SIG-M5 treated with dmso at 0.1 percent for 504 hours (cell line): ENCODE measurements around the gene BLOC1S1.
A peak's percentile ranks its signal among the peaks of the same experiment; 100 is the strongest.

Experiments used
- DNase-seq: peaks from one replicate; lab custom pipeline; 2025; ENCODE audit not compliant: unreplicated experiment; lab: John Stamatoyannopoulos, UW

The BLOC1S1 gene

DNA sequence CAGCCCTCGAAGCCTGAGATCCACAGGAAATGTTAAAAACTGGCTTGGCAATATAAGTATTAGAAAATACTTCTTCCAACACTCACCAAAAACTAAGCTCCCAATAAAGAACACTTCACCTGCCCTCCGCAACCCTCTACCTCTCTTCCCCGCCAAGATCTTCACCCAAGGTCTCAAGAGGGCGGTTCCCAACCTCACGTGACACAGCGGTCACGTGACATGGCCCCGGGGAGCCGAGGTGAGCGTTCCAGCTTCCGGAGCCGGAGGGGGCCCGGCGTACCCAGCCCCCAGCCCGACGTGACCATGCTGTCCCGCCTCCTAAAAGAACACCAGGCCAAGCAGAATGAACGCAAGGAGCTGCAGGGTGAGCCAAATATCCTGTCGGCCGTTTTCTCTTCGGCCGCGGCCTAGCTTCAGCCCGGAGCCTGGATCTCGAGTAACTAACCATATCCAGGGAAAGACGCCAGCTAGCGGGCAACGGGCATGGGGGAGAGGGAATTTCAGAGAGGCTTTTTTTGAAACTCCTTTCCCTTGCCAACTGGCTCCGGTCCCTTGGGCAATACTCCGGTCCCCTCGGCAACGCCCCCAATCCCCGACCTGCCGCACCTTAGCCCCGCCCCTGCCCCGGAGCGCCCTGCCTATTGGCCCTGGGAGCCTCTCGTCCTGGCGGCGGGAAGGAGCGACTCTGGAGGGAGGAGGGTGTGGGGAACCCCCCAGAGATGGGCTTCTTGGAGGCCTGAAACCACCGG, at the start of gene BLOC1S1:
TSS of gene BLOC1S1 (plus strand) at position 214 of the 749 bp plus-strand sequence. CDS start at position 220, 6 bp downstream.
- DNase-seq, result peak; percentile 89

DNA sequence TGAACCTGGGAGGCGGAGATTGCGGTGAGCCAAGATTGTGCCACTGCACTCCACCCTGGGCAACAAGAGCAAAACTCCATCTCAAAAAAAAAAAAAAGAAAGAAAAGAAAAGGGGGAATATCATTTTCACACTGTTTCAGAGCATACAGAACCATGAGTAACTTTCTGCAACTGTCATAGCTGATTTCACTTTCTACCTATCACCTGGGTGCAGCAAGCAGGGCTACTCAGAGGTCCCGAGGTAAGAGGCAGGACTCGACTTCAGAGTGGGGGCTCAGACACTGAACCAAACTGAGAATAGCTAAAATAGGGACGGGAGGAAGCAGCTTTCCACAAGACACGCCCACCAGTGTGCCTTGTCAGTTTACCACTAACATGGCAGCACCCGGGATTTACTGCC, 49.3 kb upstream of the BLOC1S1 start:
- DNase-seq, result no peak

DNA sequence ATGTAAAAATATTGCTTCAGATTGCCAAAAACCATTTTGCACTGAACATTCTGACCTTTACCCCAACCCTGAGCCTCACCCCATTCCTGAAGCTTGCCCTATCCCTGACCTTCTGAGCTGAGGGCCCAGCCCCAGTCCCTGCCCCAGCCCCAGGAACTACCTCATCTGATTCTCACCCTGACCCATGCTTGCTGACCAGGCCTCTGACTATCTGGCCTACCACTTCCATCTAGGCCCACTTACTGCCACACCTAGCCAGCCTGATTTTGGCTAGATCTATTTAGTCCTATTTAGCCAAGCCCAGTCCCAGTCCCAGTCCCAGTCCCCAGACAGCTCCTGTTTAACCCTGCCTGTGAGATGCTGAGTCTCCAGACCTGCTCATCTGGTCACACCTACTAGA, 45.6 kb upstream of the BLOC1S1 start:
- no peak for DNase-seq

DNA sequence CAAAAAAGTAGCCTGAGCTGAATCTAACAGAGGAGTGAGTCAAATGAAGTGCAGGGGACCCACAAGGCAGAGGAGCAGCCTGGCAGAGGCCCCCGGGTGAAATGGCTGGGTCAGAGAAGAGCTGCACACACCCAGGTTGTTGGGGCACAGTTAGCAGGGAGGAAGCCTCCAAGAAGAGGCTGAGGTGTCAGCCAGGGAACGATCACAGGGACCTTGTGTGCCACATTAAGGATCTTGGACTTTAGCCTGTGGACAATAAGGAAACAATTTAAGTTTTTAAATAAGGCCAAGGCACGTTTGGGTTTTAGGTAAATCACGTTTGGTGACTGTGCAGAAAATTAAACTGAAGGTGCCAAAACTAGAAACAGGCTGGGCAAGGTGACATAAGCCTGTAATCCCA, 44.1 kb upstream of the BLOC1S1 start:
- no peak for DNase-seq

DNA sequence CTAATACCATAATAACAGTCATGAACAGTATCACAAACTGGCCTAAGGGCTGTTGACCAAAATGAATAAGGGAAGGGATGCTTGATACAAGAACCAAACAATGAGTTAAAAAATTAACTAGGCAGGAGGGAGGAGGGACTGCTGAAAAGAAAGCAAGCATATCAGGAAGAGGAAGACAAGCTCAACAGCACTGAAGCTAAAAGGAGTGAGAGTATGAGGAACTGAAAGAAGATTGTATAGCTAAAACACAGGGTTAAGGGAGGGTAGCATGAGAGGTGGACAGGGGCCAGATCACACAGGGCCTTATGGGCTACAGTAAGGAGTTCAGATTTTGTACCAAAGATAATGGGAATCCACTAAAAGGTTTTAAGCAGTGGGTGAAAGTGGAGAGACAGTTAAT, 42.2 kb upstream of the BLOC1S1 start:
- peak; percentile 96 for DNase-seq

DNA sequence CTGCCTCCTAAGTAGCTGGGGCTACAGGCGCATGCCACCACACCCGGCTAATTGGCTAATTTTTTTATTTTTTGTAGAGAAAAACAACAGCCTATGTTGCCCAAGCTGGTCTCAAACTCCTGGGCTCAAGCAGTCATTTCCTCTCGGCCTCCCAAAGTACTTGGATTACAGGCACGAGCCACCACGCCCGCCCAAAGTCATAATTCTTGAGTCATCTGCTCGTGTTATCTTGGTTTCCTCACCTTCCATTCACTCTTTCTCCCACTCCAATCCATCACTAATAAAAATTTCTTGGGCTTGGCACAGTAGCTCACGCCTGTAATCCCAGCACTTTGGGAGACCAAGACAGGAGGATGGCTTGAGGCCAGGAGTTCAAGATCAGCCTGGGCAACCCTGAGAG, 40.2 kb upstream of the BLOC1S1 start:
- DNase-seq, result no peak

DNA sequence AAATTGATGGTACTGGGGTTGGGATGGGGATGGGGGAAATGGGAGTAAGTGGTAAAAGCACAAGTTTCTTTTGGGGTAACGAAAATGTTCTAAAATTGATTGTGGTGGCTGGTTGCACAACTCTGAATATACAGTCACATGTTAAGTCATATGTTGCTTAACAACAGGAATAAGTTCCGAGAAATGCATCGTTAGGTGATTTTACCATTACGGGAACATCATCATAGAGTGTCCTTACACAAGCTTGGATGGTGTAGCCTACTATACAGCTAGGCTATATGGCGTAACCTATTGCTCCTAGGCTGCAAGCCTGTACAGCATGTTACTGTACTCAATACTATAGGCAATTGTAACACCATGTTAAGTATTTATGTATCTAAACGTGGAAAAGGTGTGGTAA, 39.1 kb upstream of the BLOC1S1 start:
- DNase-seq, result peak; percentile 96

DNA sequence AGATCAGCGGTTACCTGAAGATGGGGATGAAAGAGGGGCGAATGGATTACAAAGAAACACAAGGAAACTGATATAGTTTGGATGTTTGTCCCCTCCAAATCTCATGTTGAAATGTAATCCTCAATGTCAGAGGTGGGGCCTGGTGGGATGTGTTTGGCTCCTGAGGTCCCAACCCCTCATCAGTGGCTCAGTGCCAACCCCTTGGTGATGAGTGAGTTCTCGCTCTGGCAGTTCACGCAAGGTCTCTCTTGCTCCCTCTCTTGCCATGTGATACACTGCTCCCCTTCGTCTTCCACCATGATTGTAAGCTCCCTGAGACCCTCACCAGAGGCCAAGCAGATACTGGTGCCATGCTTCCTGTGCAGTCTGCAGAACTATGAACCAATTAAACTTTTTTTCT, 36.2 kb upstream of the BLOC1S1 start:
- DNase-seq, result no peak

DNA sequence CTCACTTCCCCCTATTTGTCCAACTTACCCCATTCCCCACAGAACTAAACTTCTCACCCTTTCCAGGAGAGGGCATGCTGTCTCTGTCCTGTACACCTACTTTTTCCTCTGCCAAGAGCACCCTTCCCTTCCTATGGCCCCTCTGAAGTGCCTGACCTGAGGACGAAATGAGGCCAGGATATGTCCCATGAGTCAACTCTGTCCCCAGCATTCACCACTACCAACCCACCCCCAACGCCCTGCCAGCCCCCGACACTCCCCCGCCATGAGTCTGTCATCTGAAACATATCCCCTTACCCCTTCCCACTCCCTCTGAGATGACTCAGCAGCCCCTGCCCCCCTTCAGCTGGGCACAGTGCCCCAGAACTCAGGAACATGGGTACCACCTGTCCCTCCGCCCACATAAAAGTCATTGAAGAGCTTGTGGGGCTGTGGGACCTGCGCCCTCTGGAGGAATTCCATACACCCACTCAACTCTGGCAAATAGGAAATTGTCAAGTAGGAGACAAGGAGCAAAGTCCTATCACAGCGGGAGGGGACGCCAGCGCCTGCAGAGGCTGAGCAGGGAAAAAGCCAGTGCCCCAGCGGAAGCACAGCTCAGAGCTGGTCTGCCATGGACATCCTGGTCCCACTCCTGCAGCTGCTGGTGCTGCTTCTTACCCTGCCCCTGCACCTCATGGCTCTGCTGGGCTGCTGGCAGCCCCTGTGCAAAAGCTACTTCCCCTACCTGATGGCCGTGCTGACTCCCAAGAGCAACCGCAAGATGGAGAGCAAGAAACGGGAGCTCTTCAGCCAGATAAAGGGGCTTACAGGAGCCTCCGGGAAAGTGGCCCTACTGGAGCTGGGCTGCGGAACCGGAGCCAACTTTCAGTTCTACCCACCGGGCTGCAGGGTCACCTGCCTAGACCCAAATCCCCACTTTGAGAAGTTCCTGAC, 34.4 kb upstream of the BLOC1S1 start:
- DNase-seq, result peak; percentile 80

DNA sequence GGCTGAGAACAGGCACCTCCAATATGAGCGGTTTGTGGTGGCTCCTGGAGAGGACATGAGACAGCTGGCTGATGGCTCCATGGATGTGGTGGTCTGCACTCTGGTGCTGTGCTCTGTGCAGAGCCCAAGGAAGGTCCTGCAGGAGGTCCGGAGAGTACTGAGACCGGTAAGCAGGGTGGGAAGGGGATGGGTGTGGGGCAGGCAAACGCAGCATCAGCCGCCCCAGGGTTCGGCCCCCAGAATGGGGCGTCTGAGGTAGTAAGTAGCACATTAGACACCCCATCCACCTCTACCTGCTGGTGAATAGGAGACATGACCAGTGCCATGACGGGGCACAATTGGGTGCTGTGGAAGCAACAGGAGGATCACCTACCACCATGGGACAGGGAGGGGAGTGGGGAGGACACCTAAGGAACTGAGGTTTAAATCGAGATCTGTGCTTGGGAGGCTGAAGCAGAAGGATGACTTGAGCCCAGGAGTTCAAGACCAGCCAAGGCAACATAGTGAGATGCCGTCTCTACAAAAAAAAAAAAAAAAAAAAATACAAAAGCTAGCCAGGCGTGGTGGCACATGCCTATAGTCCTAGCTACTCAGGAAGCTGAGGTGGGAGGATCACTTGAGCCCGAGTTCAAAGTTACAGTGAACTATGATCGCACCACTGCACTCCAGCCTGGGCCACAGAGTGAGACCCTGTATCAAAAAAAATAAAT, 33.6 kb upstream of the BLOC1S1 start:
- no peak for DNase-seq

DNA sequence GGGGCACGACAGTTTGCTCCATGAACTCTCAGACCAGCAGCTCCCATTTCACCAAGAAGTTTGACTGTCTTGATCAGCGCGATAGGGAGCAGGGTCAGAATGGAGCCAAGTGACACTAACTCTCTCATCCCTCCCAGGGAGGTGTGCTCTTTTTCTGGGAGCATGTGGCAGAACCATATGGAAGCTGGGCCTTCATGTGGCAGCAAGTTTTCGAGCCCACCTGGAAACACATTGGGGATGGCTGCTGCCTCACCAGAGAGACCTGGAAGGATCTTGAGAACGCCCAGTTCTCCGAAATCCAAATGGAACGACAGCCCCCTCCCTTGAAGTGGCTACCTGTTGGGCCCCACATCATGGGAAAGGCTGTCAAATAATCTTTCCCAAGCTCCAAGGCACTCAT, 32.2 kb upstream of the BLOC1S1 start:
- DNase-seq, result no peak

DNA sequence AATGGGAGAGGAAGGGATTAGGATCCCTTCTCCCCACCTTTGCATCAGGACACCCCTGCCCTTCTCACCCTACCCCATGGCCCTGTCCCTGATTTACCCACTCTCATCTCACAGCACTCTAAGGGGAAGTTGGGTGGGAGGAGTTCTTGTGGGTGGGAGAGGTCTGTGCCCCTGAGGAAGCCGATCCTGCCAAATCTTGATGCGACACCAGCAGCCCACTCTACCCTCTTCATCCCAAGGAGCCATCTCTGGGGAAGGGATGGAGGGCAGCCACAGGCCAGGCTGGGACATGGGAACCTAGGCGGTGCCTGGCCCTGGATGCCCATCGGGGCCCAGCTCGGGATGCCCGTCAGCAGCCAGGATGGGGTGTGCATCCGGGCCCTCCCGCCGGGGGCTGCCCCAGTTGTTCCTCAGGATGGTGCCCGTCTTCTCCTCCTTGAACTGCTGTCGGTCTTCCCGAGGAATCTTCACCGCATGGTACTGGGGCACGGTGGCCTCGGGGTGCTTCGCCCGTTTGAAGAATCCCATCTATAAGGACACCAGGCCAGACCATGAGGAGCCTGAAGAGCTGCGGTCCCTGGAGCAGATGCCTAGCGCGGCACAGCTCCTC, 31.0 kb upstream of the BLOC1S1 start:
- DNase-seq, result no peak

DNA sequence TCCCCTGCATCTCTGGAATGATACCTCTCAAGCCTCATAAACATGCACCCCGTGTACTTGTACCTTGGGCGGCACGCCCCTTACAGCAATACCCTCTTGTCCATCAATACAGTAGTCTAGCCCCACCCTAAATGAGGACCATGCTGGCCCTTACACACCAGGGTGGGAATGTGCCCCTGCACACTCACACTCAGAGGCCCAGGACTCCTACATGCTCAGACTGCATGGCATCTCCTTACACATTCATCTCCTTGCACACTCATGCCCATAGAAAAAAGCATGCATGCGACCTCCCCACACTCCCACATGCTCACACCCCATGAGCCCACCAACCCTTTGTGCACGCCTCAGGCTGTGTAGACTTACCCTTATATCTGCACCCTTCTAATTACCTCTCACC, 30.2 kb upstream of the BLOC1S1 start:
- no peak for DNase-seq

DNA sequence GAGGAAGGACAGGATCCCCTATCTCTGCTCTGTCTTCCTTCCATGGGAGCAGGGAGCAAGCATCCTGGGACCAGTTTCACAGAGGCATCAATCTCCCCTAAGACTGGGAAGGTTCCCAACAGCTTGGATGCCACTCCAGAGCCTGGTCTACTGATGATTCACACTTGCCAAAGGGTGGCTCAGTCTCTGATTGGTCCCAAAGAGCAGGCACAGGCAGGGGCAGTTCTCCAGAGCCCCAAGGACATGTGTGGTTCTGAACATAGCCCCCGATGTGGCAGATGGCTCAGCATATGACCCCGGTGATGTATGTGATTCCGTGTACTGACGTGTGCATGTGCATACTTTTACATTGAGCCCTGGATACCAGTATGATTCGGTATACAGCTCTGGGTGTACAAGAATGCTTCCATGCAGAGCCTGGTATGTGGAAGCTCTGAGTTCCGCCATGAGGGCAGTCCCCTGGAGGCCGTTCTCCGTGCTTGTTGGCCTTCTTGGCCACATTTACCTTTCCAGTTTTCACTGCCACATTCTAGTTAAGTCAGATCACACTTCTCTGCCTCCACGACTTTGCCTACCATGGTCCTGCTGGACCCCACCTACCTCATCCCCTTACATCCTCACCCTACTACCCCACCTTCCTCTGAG, 29.4 kb upstream of the BLOC1S1 start:
- DNase-seq, result no peak

DNA sequence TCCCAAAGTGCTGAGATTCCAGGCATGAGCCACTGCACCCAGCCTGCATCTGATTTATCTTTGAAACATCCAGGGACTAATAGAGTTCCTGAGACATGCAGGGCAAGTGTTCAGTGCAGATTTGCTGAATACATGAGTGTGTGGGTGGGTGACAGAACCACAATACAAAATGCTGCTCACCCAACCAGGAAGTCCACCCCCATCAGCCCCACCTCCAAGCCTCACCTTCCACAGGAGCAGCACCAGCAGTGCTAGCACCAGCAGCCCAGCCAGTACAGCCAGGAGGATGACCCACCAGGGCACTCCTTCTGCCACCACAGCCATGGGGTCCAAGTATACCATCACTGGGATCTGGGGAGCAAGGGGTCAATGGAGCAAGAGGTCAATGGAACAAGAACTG, 28.1 kb upstream of the BLOC1S1 start:
- no peak for DNase-seq

DNA sequence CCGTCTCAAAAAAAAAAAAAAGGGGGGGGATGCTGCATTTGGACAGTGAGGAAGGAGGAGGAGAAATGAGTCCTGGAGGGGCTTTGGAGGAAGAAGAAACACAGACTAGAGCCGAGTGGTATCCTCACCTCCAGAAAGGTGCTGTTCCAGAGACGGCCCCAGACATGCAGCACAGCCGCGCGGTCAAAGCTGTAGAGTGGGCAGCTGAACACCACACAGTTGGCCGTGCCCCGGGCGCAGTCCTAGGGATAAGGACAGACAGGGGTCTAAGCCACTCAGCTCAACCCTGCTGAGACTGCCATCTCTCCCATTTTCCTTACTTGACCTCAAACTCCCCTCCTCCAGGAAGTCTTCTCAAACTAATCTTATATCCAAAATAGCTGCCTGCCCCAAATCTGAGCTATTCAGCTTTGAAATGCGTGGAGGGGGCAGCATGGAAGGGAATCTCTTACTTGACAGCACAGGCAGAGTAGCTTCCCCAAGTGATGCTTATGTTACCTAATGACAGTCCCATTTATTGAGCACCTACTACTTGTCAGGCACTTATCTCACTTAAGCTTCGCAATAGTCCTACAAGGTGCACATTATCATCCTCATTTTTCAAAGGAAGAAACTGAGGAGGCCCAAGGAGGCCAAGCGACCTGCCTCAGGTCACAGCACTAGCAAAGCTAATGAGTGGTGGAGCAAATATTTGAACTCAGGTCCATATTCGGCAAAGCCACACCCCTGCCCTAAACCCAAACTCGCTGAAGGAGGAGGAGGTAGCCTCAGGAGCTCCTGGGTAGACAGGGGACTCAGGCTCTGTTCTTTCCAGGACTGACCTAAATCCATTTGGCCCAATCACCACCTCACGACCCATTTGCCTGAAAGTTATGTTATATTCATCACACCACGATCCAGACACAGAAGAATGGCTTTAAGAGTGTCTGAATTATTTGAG, 26.9 kb upstream of the BLOC1S1 start:
- no peak for DNase-seq

DNA sequence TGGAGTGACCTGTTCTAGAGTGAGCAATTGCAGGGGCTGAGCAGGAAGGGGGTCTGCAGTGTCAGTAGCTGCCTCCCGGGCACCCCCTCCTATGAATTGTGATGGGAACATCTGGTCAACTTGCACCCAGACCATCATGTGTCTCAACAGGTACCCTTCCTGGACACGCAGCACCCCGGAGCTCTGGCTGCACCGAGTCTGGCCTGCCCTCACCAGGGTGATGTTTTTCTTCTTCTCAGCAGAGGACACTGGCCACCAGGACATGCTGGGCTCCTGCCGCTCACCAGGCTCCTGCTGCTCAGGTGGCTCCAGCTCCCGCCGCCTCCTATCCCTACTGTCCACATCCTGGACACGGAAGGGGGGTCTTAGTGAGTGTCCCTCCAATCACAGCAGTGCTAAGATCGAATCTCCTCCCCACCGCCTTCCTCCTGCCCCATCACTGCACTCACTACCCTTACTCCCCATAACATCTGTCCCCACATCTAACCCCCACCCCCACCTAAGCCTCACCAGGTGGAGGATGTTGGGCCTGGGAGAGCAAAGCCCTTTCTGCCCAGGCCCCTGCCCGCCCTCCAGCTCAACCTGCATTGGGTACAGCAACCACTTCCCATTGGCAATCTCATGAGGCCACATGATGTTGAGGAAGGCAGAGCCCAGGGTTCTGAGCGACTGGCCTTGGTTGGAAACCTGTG, 23.1 kb upstream of the BLOC1S1 start:
- DNase-seq, result no peak

DNA sequence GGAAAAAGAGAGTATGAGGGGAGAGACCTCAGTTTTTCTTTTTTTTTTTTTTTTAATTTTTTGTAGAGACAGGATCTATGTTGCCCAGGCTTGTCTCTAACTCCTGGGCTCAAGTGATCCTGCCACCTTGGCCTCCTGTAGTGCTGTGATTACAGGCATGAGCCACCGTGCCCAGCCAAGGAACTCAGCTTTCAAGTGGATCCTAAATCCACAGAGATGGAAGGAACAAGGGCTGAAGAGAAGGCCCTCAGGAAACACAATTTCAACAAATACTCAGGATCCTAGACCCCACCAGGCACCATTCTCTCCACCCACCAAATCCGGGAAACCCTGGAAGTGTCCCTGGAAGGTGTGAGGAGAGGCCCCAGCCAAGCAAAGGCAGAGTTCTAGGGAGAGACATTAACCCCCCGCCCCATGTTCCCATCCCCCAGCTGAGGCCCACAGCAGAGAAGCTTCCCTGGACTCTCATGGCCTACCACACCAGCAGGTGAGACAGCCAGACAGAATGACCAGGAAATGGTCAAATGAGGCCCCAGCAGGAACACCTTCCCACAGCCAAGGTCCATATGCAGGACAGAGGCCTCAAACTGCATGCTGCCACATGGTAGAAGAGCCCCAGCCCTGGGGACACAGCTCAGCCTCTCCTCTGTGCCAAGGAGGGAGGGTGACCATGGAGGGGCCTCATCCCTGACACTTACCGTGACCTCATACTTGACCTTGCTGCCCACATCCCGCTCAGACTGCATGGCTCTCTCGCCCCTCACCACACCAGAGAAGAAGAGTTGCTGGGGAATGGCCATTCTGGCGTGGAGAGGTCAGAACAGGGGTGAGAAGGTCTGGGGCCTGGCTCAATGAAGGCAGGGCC, 22.3 kb upstream of the BLOC1S1 start:
- DNase-seq, result no peak
